Measurements from ENCODE around the gene RSF1. TPM values are rescaled to one million over a fixed set of nuclear protein-coding genes. Genes with fewer than 3 reads are reported as not detected.

The RSF1 gene
- total and polyA plus RNA-seq, 2 experiments from 2014 or later = 47.9 to 48.8 TPM

- Histone ChIP-seq H3K36me3 (replicated peaks; ENCODE audit: insufficient read depth, low read depth) (no peaks in the 10 kb centered on the region), H3K79me2 (peaks cover 5% of the 10 kb centered on the region), H3K27me3 (no peaks in the 10 kb centered on the region), H3K4me2 (no peak overlapping the region), H3K27ac (no peak overlapping the region), H3K9me2 (replicated peaks; ENCODE audit: insufficient read depth) (no peaks in the 10 kb centered on the region), H2AFZ (no peak overlapping the region), H3K4me3 (no peak overlapping the region), H3K4me1 (ENCODE audit: insufficient read depth) (no peaks in the 10 kb centered on the region), H4K20me1 (ENCODE audit: insufficient read depth, poor library complexity, severe bottlenecking) (no peaks in the 10 kb centered on the region), H3K9me3 (ENCODE audit: low read depth) (peaks cover 6% of the 10 kb centered on the region)
- WGBS (ENCODE audit: low lambda C conversion rate, missing lambda C conversion rate) = 96% methylated on average over 17 of the region's 26 CpGs
- DNase-seq (ENCODE audit: low spot score) = no peak
- TF ChIP-seq EZH2phosphoT487 (IDR thresholded peaks at IDR 0.05; ENCODE audit: low read depth, severe bottlenecking, unreplicated experiment) = no peak
- TF ChIP-seq, protein P1, sequence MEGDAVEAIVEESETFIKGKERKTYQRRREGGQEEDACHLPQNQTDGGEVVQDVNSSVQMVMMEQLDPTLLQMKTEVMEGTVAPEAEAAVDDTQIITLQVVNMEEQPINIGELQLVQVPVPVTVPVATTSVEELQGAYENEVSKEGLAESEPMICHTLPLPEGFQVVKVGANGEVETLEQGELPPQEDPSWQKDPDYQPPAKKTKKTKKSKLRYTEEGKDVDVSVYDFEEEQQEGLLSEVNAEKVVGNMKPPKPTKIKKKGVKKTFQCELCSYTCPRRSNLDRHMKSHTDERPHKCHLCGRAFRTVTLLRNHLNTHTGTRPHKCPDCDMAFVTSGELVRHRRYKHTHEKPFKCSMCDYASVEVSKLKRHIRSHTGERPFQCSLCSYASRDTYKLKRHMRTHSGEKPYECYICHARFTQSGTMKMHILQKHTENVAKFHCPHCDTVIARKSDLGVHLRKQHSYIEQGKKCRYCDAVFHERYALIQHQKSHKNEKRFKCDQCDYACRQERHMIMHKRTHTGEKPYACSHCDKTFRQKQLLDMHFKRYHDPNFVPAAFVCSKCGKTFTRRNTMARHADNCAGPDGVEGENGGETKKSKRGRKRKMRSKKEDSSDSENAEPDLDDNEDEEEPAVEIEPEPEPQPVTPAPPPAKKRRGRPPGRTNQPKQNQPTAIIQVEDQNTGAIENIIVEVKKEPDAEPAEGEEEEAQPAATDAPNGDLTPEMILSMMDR (IDR thresholded peaks at IDR 0.05; ENCODE audit: poor library complexity) = no peak
- no peak for TF ChIP-seq EZH2 (IDR thresholded peaks at IDR 0.05; ENCODE audit: borderline replicate concordance)
Observed at GRCh38 chr11:77734890-77735289, 85.6 kb downstream of the RSF1 start.

- no peak for TF ChIP-seq EZH2 (IDR thresholded peaks at IDR 0.05; ENCODE audit: borderline replicate concordance)
- TF ChIP-seq, protein P1 (IDR thresholded peaks at IDR 0.05; ENCODE audit: poor library complexity) = no peak
- TF ChIP-seq EZH2phosphoT487 (IDR thresholded peaks at IDR 0.05; ENCODE audit: low read depth, severe bottlenecking, unreplicated experiment) = no peak
- H3K9me3 ChIP-seq (ENCODE audit: low read depth) = peaks cover 6% of the 10 kb centered on the region
- H4K20me1 ChIP-seq (ENCODE audit: insufficient read depth, poor library complexity, severe bottlenecking) = no peaks in the 10 kb centered on the region
- H3K9me2 ChIP-seq (replicated peaks; ENCODE audit: insufficient read depth) = no peaks in the 10 kb centered on the region
- no peaks in the 10 kb centered on the region for H3K27me3 ChIP-seq
- H2AFZ ChIP-seq = no peak overlapping the region
- peaks cover 3% of the 10 kb centered on the region for H3K79me2 ChIP-seq
- 95% methylated on average over 2 of the region's 2 CpGs for WGBS (ENCODE audit: low lambda C conversion rate, missing lambda C conversion rate)
- no peaks in the 10 kb centered on the region for H3K36me3 ChIP-seq (replicated peaks; ENCODE audit: insufficient read depth, low read depth)
- H3K4me3 ChIP-seq = no peak overlapping the region
- no peak overlapping the region for H3K27ac ChIP-seq
- H3K4me1 ChIP-seq (ENCODE audit: insufficient read depth) = no peaks in the 10 kb centered on the region
- no peak for DNase-seq (ENCODE audit: low spot score)
- no peak overlapping the region for H3K4me2 ChIP-seq
Observed at GRCh38 chr11:77732143-77732542, 88.4 kb downstream of the RSF1 start.

- Histone ChIP-seq H3K27ac (no peak overlapping the region), H3K79me2 (peaks cover 3% of the 10 kb centered on the region), H3K9me2 (replicated peaks; ENCODE audit: insufficient read depth) (no peaks in the 10 kb centered on the region), H3K4me1 (ENCODE audit: insufficient read depth) (no peaks in the 10 kb centered on the region), H3K4me2 (no peak overlapping the region), H3K36me3 (replicated peaks; ENCODE audit: insufficient read depth, low read depth) (no peaks in the 10 kb centered on the region), H3K9me3 (ENCODE audit: low read depth) (peaks cover 6% of the 10 kb centered on the region), H4K20me1 (ENCODE audit: insufficient read depth, poor library complexity, severe bottlenecking) (no peaks in the 10 kb centered on the region), H3K4me3 (no peak overlapping the region), H2AFZ (no peak overlapping the region), H3K27me3 (no peaks in the 10 kb centered on the region)
- 95% methylated on average over 3 of the region's 3 CpGs for WGBS (ENCODE audit: low lambda C conversion rate, missing lambda C conversion rate)
- TF ChIP-seq, protein P1 (IDR thresholded peaks at IDR 0.05; ENCODE audit: poor library complexity) = no peak
- TF ChIP-seq EZH2phosphoT487 (IDR thresholded peaks at IDR 0.05; ENCODE audit: low read depth, severe bottlenecking, unreplicated experiment) (no peak), EZH2 (IDR thresholded peaks at IDR 0.05; ENCODE audit: borderline replicate concordance) (no peak)
- no peak for DNase-seq (ENCODE audit: low spot score)
Observed at GRCh38 chr11:77730789-77731188, 89.7 kb downstream of the RSF1 start.

GRCh38 chr11:77729063-77729462 lies 91.5 kb downstream of the RSF1 start:
- H3K4me1 ChIP-seq (ENCODE audit: insufficient read depth) = no peaks in the 10 kb centered on the region
- no peak overlapping the region for H3K27ac ChIP-seq
- peaks cover 6% of the 10 kb centered on the region for H3K9me3 ChIP-seq (ENCODE audit: low read depth)
- H3K4me3 ChIP-seq = no peak overlapping the region
- DNase-seq (ENCODE audit: low spot score) = no peak
- H3K9me2 ChIP-seq (replicated peaks; ENCODE audit: insufficient read depth) = no peaks in the 10 kb centered on the region
- H3K79me2 ChIP-seq = peaks cover 3% of the 10 kb centered on the region
- 63% methylated on average over 2 of the region's 2 CpGs for WGBS (ENCODE audit: low lambda C conversion rate, missing lambda C conversion rate)
- no peaks in the 10 kb centered on the region for H4K20me1 ChIP-seq (ENCODE audit: insufficient read depth, poor library complexity, severe bottlenecking)
- no peak overlapping the region for H2AFZ ChIP-seq
- H3K4me2 ChIP-seq = no peak overlapping the region
- H3K27me3 ChIP-seq = no peaks in the 10 kb centered on the region
- TF ChIP-seq, protein P1 (IDR thresholded peaks at IDR 0.05; ENCODE audit: poor library complexity) = no peak
- TF ChIP-seq EZH2 (IDR thresholded peaks at IDR 0.05; ENCODE audit: borderline replicate concordance) = no peak
- TF ChIP-seq EZH2phosphoT487 (IDR thresholded peaks at IDR 0.05; ENCODE audit: low read depth, severe bottlenecking, unreplicated experiment) = no peak
- H3K36me3 ChIP-seq (replicated peaks; ENCODE audit: insufficient read depth, low read depth) = no peaks in the 10 kb centered on the region
